KMS-11 (cell line): ENCODE results near the gene HSP90AB1.
A peak's percentile ranks its signal among the peaks of the same experiment; 100 is the strongest.

Experiments used
- H2AFZ ChIP-seq: fragments of 200-600 bp; sonication (generic); 2 replicates; pipeline ENCODE4 v1.6.1; 2016; ENCODE audit warnings: antibody characterized with exemption, mixed run types, low read depth
- H3K27ac ChIP-seq: fragments of 200-600 bp; sonication (generic); 2 replicates; pipeline ENCODE4 v1.6.1; 2016; ENCODE audit warnings: mild to moderate bottlenecking, mixed run types
- H3K27me3 ChIP-seq: fragments of 200-600 bp; sonication (generic); 2 replicates; pipeline ENCODE4 v1.6.1; 2017; ENCODE audit warnings: mild to moderate bottlenecking, low read depth, mixed run types, moderate library complexity; ENCODE audit not compliant: insufficient read depth
- H3K36me3 ChIP-seq: fragments of 200-600 bp; sonication (generic); 2 replicates; pipeline ENCODE4 v1.6.1; 2017; ENCODE audit warnings: mild to moderate bottlenecking, mixed run types; ENCODE audit not compliant: insufficient read depth
- H3K4me1 ChIP-seq: fragments of 200-600 bp; sonication (generic); 2 replicates; pipeline ENCODE4 v1.6.1; 2016; ENCODE audit warnings: mild to moderate bottlenecking, low read depth, mixed run types; ENCODE audit not compliant: poor library complexity, severe bottlenecking
- H3K4me2 ChIP-seq: fragments of 200-600 bp; sonication (generic); 2 replicates; pipeline ENCODE4 v1.7.0; 2016; ENCODE audit warnings: mild to moderate bottlenecking, mixed run types
- H3K4me3 ChIP-seq: fragments of 200-600 bp; sonication (generic); IDR thresholded peaks from 2 replicates; pipeline ENCODE4 v1.6.1; 2017; ENCODE audit warnings: low read depth, low read length, mixed read lengths; ENCODE audit not compliant: insufficient read depth
- H3K79me2 ChIP-seq: fragments of 200-600 bp; sonication (generic); 2 replicates; pipeline ENCODE4 v1.6.1; 2016; ENCODE audit warnings: low read depth, mixed run types; ENCODE audit not compliant: insufficient read depth
- H3K9ac ChIP-seq: fragments of 200-600 bp; sonication (generic); 2 replicates; pipeline ENCODE4 v1.6.1; 2016; ENCODE audit warnings: mild to moderate bottlenecking, mixed run types
- H4K20me1 ChIP-seq: fragments of 200-600 bp; sonication (generic); 2 replicates; pipeline ENCODE4 v1.6.1; 2016; ENCODE audit warnings: mild to moderate bottlenecking, mixed run types; ENCODE audit not compliant: insufficient read depth
- TF ChIP-seq, protein P1 (sequence below): fragments of 200-600 bp; sonication (generic); conservative IDR thresholded peaks from 2 replicates; pipeline ENCODE4 v1.6.1; 2017; ENCODE audit warnings: low read depth, mild to moderate bottlenecking, antibody characterized with exemption, low read length, moderate library complexity, mixed read lengths

HSP90AB1 gene

DNA sequence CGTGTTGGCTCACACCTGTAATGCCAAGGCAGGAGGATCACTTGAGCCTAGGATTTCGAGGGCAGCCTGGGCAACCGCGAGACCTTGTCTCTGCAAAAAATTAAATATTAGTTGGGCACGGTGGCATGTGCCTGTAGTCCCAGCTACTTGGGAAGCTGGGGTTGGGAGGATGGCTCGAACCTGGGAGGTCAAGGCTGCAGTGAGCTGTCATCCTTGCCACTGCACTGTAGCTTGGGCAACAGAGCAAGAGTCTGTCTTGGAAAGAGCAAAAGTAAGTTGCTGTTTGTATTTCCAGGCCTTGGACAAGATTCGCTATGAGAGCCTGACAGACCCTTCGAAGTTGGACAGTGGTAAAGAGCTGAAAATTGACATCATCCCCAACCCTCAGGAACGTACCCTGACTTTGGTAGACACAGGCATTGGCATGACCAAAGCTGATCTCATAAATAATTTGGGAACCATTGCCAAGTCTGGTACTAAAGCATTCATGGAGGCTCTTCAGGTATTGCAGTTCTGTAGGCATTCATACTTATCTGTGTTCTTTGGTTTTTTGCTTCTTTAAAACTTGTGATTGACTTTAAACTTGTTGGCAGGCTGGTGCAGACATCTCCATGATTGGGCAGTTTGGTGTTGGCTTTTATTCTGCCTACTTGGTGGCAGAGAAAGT, 2.3 kb downstream of the HSP90AB1 start:
- TF ChIP-seq, protein P1, sequence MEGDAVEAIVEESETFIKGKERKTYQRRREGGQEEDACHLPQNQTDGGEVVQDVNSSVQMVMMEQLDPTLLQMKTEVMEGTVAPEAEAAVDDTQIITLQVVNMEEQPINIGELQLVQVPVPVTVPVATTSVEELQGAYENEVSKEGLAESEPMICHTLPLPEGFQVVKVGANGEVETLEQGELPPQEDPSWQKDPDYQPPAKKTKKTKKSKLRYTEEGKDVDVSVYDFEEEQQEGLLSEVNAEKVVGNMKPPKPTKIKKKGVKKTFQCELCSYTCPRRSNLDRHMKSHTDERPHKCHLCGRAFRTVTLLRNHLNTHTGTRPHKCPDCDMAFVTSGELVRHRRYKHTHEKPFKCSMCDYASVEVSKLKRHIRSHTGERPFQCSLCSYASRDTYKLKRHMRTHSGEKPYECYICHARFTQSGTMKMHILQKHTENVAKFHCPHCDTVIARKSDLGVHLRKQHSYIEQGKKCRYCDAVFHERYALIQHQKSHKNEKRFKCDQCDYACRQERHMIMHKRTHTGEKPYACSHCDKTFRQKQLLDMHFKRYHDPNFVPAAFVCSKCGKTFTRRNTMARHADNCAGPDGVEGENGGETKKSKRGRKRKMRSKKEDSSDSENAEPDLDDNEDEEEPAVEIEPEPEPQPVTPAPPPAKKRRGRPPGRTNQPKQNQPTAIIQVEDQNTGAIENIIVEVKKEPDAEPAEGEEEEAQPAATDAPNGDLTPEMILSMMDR: no peak
- Histone ChIP-seq H3K4me1 (peaks cover 69% of the 10 kb centered on the region), H3K4me2 (peak overlapping the region; percentile 99), H4K20me1 (peaks cover 63% of the 10 kb centered on the region), H3K27ac (peak overlapping the region; percentile 91; the same call in 1 of the 2 replicates), H3K27me3 (no peaks in the 10 kb centered on the region), H3K36me3 (peaks cover 57% of the 10 kb centered on the region), H3K9ac (peak overlapping the region; percentile 98), H3K4me3 (no peak overlapping the region), H2AFZ (no peak overlapping the region), H3K79me2 (peaks cover 65% of the 10 kb centered on the region)

DNA sequence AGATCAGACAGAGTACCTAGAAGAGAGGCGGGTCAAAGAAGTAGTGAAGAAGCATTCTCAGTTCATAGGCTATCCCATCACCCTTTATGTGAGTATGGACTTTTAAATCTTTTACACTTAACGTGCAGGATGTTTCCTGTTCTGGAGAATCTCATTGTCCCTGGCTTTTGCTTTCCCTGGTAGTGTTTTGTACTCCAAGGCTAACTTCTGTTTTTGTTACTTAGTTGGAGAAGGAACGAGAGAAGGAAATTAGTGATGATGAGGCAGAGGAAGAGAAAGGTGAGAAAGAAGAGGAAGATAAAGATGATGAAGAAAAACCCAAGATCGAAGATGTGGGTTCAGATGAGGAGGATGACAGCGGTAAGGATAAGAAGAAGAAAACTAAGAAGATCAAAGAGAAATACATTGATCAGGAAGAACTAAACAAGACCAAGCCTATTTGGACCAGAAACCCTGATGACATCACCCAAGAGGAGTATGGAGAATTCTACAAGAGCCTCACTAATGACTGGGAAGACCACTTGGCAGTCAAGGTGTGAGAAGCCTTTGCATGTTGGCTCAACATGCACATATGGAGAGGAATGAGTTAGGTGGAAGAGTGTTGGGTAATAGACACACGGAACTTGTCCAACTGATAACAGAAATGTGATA, 3.3 kb downstream of the HSP90AB1 start:
- no peak overlapping the region; the same call in 1 of the 2 replicates for H3K9ac ChIP-seq
- H2AFZ ChIP-seq: no peak overlapping the region
- no peak overlapping the region for H3K4me3 ChIP-seq
- H3K27me3 ChIP-seq: no peaks in the 10 kb centered on the region
- peaks cover 65% of the 10 kb centered on the region for H4K20me1 ChIP-seq
- H3K4me1 ChIP-seq: peaks cover 74% of the 10 kb centered on the region
- peak overlapping the region; percentile 12; the same call in 1 of the 2 replicates for H3K27ac ChIP-seq
- peaks cover 60% of the 10 kb centered on the region for H3K36me3 ChIP-seq
- TF ChIP-seq, protein P1: no peak
- peaks cover 65% of the 10 kb centered on the region for H3K79me2 ChIP-seq
- peak overlapping the region; percentile 99 for H3K4me2 ChIP-seq

DNA sequence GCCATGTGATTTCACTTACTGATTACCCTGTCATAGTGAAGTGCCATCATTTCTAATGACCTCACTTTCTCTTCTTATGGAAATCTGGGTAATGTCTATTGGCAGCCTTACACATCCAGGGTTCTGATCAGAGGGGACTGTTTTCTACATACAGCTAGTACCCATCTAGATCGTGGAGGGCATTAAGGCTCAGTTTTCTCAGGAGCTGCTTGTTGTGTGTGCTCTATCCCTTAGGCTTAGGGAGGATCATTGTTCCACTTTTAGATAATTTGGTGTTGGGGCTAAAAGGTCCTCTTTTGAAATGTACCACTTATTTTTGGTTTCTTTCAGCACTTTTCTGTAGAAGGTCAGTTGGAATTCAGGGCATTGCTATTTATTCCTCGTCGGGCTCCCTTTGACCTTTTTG, 3.8 kb downstream of the HSP90AB1 start:
- H3K27me3 ChIP-seq: no peaks in the 10 kb centered on the region
- peak overlapping the region; percentile 12; the same call in 1 of the 2 replicates for H3K27ac ChIP-seq
- H3K4me1 ChIP-seq: peaks cover 72% of the 10 kb centered on the region
- H3K79me2 ChIP-seq: peaks cover 65% of the 10 kb centered on the region
- H3K4me2 ChIP-seq: peak overlapping the region; percentile 99; the same call in 1 of the 2 replicates
- H2AFZ ChIP-seq: no peak overlapping the region
- TF ChIP-seq, protein P1: no peak
- H4K20me1 ChIP-seq: peaks cover 65% of the 10 kb centered on the region
- peaks cover 60% of the 10 kb centered on the region for H3K36me3 ChIP-seq
- no peak overlapping the region; the same call in 1 of the 2 replicates for H3K9ac ChIP-seq
- no peak overlapping the region for H3K4me3 ChIP-seq

DNA sequence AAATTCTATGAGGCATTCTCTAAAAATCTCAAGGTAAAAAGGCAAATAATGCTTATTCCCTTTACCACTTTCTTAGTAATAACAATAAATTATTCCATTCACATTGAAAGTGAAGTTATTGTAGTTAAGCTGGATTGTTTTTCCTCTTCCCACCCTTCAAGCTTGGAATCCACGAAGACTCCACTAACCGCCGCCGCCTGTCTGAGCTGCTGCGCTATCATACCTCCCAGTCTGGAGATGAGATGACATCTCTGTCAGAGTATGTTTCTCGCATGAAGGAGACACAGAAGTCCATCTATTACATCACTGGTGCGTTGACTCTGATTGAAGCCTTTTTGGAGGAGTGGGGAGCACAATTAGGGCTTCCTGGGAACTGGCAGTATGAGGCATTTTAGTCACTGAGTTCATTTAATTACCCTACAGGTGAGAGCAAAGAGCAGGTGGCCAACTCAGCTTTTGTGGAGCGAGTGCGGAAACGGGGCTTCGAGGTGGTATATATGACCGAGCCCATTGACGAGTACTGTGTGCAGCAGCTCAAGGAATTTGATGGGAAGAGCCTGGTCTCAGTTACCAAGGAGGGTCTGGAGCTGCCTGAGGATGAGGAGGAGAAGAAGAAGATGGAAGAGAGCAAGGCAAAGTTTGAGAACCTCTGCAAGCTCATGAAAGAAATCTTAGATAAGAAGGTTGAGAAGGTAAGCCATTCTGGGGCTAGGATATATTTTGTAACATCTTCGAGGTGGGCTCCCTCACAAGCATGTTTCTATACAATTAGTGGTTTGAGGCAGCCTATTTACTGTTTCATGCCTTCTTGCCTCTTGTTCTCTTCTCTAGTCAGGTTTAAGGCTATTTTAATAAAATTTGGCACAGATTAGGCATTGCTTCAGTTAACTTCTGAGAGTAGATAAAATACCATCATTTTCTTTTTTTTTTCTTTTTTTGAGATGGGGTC, 4.9 kb downstream of the HSP90AB1 start:
- H3K79me2 ChIP-seq: peaks cover 75% of the 10 kb centered on the region
- H3K4me1 ChIP-seq: peaks cover 74% of the 10 kb centered on the region
- peak overlapping the region; percentile 27; the same call in 1 of the 2 replicates for H3K27ac ChIP-seq
- TF ChIP-seq, protein P1: no peak; the same call in 1 of the 2 replicates
- H3K4me3 ChIP-seq: no peak overlapping the region
- H3K9ac ChIP-seq: peak overlapping the region; percentile 20; the same call in 1 of the 2 replicates
- H3K27me3 ChIP-seq: no peaks in the 10 kb centered on the region
- peaks cover 60% of the 10 kb centered on the region for H3K36me3 ChIP-seq
- H3K4me2 ChIP-seq: no peak overlapping the region; the same call in 1 of the 2 replicates
- peaks cover 65% of the 10 kb centered on the region for H4K20me1 ChIP-seq
- no peak overlapping the region for H2AFZ ChIP-seq
